GM18873 (cell line): ENCODE data around the gene CFAP68.
"Not testable (repeated sequence)": the region's sequence is repeated elsewhere in the genome, so short reads cannot be mapped to it uniquely, and the experiment has no call there.

Source experiments
- ATAC-seq: cut with Tn5 transposase; IDR thresholded peaks from one replicate; pipeline ENCODE4 v1.9.1; 2021; ENCODE audit warnings: mild to moderate bottlenecking, moderate library complexity, moderate number of reproducible peaks; ENCODE audit not compliant: unreplicated experiment, low FRiP score

CFAP68 gene

DNA sequence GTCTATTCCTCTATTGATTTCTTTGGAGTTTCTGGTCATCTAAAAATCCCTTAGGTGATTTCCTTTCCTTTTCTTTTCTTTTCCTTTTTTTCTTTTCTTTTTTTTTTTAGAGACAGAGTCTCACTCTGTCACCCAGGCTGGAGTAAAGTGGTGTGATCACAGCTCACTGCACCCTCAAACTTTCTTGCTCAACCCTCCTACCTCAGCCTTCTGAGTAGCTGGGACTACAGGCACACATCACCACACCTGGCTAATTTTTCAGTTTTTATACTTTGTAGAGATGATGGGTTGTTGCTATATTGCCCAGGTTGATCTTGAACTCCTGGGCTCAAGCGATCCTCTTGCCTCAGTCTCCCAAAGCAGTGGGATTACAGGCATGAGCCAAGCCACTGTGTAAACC is 37.4 kb downstream of the CFAP68 start:
- no peak for ATAC-seq

DNA sequence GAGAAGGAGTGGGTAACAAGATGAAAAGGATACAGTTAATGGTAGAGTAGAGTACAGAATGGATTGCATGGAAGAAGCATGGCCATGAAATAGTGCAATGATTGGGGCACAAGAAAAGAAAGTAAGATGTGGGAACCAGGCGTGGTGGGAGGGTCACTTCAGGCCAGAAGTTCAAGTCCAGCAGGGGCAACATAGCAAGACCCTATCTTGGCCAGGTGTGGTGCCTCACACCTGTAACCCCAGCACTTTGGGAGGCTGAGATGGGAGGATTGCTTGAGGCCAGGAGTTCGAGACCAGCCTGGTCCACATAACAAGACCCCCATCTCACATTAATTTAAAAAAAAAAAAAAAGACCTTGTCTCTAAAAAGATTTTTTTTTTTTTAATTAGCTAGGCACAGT is 38.0 kb downstream of the CFAP68 start:
- ATAC-seq, result no peak

DNA sequence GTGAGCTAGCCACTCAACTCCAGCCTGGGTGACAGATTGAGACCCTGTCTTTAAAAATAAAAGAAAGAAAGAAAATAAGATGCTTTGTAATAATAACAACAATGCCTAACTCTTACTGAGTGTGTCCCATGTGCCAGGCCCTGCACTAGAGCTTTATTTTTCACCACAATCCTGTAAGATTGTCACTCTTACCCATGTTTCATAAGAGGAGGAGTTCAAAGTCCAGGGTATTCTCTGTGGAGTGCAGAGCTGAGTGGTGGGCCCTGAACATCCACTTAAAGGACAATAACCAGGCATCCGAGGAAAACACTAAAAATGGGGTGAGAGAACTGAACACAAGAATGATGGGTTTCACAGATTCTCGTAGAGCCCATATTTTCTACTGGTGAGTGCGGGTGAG is 38.4 kb downstream of the CFAP68 start:
- no peak for ATAC-seq

DNA sequence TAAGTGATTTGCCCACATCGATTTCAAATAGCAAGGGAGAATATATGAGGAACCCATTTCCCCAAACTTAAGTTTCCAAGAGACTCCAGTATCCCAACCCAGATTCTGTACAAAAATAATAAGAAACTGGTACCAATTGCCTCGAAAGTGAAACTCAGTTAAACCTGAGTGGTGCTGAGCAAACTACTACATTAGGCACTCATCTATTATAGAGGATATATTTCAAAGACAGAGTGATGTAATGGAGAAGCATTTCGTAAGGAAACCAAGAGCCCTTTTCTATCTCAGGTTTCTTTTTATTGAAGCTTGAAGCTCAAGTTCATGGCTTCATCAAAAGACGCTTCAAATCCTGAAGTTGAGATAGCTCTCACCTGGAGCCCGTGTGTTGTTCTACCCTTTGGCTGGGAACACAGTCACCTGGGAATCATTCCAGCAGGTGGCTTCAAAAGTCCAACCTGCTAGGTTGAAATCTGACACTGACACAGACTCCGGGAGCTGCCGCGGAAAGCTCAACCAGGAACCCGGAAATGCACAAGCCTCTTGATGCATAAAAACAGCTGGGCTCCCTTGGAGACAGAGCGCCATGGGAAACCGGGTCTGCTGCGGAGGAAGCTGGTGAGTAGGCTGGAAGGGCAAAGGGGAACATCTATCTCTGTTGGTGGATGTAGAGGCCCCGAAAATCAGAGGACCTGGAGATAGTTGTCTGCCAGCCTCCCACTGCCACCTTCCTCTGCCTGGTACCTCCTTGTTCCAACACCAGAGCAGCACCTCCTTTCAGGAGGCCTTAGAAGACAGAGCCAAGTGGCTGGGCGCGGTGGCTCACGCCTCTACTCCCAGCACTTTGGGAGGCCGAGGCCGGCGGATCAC is 39.3 kb downstream of the CFAP68 start, which contains the start of gene C11orf52:
TSS of gene C11orf52 (plus strand) at position 524 of the 867 bp plus-strand sequence. CDS start at position 584, 60 bp downstream.
- no peak for ATAC-seq

DNA sequence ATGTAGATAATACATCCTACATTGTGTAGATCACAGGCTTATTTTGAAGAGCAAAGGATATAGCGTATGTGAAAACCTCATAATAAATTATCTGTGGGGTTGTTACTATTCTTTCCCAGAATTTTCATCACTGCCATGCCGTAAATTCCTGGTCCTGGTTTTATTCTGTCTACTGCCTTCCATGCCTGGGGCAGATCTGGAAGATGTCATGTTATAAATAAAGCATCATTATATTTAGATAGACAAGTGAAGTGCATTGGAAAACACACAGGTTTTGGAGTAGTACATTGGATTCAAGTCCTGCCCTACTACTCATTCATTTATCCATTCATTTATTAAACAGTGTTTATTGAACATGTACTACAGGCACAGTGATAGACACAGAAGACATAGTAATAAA is 41.6 kb downstream of the CFAP68 start:
- no peak for ATAC-seq

DNA sequence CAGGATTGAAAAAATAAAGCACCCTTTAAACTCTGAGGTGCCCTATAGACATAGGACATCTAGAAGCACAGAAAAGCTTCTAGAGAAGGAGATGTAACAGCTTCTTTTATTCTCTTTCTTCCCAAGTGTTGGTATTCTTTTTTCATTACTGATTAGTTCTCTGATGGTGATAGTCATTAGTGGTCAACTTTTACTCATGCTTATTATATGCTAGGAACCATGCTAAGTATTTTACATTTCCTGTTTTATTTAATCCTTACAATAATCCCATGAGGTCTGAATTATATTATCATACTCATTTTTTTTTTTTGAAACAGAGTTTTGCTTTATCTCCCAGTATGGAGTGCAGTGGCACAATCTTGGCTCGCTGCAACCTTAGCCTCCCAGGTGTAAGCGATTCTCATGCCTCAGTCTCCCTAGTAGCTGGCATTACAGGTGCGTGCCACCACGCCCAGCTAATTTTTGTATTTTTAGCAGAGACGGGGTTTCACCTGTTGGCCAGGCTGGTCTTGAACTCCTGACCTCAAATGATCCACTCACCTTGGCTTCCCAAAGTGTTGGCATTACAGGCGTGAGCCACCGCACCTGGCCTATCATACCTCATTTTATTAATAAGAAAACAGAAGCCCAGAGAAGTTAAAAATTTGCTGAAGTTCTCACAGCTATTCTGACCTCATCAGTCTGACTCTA is 42.3 kb downstream of the CFAP68 start:
- no peak for ATAC-seq

DNA sequence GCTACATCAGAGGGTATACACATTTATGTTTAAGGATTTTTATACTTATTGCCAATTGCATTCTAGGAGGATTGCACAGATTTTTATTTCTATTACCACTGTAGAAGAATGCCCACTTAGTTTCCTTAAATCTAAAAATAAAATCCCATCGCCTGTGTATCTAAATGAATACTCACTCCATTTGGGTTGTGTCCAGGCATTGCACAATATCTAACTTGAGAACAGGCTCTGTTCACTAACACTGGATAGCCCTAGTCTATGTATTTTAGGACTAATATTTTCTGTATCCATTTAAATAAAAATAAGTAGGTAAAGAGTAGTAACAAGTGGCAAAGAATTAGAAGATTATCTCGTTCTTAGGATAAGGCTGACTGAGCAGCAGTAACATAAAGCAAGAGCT is 43.5 kb downstream of the CFAP68 start:
- no peak for ATAC-seq

DNA sequence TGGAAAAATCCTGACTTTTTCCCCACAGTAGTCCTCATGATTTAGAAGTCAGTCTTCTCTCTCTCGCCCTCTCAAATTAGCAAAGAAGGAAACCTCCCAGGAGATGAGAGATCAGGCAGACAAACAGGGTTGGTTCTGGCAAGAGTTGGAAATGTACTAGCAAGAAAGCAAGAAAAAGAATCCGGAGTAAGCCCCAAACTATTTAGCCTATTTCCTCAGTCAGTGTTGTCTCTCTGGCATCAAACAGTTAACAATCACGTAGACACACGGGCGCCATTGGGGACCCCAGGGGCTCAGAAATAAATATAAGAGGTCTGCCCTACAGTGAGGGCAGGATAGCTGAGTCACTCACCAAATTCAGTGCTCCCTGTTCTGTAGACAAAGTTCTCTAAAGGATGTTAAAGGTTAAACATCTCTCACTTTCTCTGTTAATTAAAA is 44.0 kb downstream of the CFAP68 start:
- ATAC-seq, result no peak

DNA sequence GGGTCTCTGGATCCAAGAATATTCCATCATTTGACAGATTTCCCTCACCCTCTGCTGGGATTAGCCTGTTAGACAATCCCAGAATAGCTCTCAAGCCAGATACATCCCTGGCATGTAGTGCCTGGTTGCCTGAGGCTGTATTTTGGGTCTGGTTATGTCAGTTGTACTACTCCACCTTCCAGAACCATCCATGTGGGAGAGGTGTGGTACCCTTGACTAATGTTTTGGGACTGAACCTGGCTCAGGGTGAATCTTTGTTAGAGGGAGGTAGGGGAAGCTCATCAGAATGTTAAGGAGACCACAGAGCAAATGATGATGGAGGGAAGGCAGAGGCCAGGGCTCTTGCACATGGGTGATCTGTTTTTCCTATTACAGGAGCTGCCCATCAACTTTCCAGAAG is 44.6 kb downstream of the CFAP68 start:
- no peak for ATAC-seq

DNA sequence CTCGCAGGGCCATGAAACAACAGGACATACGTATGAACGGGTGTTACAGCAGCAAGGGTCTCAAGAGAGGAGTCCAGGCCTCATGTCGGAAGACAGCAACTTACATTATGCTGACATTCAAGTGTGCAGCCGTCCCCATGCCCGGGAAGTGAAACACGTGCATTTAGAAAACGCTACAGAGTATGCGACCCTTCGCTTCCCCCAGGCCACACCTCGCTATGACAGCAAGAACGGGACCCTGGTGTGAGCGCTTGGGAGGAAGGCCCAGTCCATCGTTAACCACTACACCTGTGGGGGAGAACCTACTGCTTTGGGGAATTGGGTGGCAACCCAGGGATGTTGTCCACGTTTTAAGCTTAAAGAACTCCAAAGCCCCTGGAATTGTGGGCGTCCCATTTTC is 46.6 kb downstream of the CFAP68 start:
- ATAC-seq, result no peak

DNA sequence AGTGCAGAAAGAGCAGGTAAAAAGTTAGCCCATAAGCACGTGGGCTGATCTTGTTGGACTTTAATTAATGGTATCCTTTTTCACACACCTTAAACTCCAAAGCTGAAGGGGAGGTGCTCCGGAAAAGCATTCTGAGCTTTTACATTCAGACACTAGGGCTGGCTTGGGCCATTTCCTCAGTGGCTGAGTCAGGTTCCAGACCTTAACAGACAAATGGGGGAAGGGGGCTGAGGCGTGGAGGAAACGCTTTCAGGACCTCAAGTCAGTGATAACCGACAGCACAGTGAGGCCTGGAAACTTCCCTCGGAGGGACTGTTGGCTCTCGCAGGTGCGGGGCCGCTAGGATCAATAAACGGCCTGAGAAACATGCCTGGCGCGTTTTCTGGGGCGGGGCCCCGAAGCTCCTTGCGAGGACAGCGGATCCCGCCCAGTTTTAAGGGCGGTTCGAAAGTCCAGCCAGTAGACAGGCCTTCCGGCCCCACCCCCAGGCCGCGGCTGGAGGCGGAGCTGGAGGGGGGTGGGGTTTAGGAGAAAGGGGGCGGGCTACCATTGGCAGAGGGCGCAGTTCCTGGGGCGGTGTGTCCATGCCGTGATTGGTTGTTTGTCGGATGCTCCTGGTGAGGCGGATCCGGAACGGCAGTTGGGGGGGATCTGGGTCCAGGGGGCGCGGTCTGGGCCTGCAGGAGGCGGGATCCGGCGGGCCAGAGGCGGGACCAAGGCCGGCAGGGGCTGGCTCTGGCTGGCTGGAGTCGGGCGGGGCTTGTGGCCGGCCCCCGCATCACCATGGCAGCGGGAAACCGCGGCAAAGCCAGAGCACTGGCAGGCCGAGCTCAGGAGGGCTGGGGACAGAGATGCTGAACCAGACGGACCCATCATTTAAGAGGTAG is 47.4 kb downstream of the CFAP68 start:
- peak; percentile 79 for ATAC-seq

DNA sequence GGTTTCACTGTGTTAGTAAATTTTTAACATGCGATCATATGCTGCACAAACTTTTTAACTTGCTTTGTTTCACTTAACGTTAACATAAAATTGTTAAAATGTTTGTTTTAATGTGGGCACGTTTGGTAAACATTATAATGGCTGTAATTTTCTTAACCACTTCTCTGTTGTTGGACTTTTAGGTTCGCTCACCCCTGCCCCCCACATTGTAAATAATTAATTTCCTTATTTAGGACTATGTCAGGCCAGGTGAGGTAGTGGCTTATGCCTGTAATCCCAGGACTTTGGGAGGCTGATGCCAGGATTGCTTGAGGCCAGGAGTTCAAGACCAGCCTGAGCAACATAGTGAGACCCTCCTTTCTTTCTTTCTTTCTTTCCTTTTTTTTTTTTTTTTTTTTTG is 51.1 kb downstream of the CFAP68 start:
- ATAC-seq, result no peak

DNA sequence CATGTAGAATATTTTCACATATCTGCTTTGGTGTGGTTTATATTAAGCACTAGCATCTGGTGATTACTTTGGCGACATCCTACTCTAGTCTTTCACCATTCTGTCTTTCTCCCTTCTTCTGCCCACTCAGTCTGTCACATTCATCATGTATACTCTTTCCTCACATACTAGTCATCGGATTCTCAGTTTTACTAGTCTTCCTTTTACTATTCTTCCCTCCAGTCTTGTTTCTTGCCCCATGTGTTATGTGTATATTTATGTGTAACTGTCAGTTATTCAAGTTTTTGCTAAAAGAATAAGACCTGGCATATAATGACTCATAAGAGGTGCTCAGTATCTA is 53.2 kb downstream of the CFAP68 start:
- ATAC-seq, result no peak

DNA sequence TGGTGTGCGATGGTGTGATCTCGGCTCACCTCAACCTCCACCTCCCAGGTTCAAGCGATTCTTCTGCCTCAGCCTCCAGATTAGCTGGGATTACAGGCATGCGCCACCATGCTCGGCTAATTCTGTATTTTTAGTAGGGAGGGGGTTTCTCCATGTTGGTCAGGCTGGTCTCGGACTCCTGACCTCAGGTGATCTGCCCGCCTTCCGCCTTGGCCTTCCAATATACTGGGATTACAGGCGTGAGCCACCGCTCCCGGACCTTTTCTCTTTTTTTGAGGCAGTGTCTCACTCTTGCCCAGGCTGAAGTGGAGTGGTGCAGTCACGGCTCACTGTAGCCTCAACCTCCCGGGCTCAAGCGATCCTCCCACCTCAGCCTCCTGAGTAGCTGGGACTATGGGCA is 53.8 kb downstream of the CFAP68 start:
- not testable (repeated sequence) for ATAC-seq

DNA sequence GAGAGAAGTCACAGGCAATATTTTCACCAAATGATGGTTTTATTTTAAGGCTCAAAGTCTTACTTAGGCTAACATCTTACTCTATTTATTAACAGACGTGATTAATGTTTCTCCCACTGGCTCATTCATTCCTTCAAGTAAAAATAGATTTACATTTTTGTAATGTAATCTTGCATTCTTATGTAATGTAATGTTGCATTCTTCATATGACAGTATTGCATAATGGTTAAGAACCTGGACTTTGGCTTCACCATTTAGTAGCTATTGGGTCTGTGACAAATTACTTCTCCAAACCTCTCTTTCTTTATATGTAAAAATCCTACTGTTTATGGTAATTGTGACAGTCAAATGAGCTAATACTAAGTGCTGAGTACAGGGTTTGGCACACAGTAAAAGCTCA is 54.5 kb downstream of the CFAP68 start:
- no peak for ATAC-seq

DNA sequence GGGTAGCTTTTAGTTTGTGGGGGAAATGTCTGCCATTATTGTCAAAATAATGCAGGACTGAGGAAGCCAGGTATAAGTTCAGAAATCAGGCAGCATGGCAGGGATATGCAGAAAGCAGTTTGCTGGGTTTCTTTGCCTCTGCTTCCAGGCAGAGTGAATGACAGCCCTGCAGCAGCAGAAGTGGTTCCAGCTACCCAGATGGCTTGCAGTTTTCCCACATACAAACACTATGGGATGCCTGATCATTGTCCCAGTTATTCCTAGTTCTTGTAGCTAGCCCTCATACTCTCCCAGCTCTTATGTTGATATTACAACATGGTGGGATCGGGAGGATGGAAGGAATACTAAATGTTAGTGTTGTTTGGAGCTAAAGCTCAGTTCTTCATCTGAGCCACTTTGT is 55.0 kb downstream of the CFAP68 start:
- ATAC-seq, result no peak
